ENCODE data around the gene RGPD6.
"Not testable (repeated sequence)": the region's sequence is repeated elsewhere in the genome, so short reads cannot be mapped to it uniquely, and the experiment has no call there.

GRCh38 chr2:110472171-110473058 lies 104.6 kb downstream of the RGPD6 start, which contains the start of gene LIMS4:
- not testable (repeated sequence) for TF ChIP-seq EZH2phosphoT487 (IDR thresholded peaks at IDR 0.05; ENCODE audit: borderline replicate concordance, low read depth, low read length); CTCF (conservative IDR thresholded peaks at IDR 0.05; ENCODE audit: low read length)
